UCSD-AML1 (cell line): ENCODE data around the gene VPS37B.
"Not testable (repeated sequence)": the region's sequence is repeated elsewhere in the genome, so short reads cannot be mapped to it uniquely, and the experiment has no call there.

Source experiments
- DNase-seq: peaks from one replicate; lab custom pipeline; 2025; ENCODE audit not compliant: unreplicated experiment; lab: John Stamatoyannopoulos, UW

VPS37B gene

DNA sequence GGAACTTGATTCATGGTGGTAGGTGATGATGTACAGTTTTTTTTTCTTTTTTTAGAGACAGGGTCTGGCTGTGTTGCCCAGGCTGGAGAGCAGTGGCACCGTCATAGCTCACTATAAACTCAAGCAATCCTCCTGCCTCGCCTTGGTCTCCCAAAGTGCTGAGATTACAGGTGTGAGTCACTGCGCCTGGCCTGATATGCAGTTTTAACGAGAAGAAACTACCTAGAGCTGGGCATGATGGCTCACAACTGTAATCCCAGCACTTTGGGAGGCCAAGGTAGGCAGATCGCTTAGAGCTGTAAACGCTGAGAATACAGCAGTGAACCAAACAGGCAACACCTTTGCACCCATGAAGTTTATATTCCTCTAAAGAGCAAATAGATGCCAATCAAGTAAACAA, 13.0 kb upstream of the VPS37B start:
- no peak for DNase-seq

GRCh38 chr12:122905258-122905657, 9.3 kb upstream of the VPS37B start:
- DNase-seq: not testable (repeated sequence)

GRCh38 chr12:122903693-122904034, 7.7 kb upstream of the VPS37B start:
- DNase-seq: no peak

DNA sequence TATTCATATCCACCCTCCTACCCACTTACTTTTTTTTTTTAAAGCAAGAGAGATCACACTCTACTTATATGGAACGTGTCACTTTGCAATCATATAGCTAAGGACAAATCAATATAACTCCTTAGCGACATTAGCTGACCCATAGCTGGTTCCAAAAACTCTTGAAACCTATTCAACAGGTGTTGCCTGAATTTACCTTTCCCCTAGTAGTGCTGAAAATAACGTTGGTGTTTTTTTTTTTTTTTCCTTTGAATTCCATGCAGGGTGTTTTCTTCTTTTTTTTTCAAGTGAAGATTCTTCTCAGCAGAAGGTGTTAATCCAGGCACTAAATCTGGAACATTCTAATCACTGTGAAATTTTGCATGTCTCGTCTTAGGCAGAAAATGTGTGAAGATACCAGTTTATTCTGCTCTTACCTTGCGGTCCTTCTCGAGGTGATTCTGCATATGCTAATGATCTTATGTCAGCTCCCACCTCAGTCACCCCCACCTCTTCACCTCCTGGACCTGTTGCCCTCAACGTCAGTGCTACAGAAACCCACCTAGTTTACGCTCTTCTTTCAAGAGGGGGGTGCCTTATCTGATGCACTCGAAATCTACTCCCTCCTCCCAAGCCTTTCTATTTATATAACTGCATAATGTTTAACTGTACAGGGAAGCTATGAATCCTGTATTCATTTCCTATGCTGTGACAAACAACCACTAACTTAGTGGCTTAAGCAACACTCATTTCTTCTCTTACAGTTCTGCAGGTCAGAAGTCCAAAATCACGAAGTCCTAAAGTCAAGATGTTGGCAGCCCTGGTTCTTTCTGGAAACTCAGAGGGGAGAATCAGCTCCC, 7.1 kb upstream of the VPS37B start:
- DNase-seq: no peak

DNA sequence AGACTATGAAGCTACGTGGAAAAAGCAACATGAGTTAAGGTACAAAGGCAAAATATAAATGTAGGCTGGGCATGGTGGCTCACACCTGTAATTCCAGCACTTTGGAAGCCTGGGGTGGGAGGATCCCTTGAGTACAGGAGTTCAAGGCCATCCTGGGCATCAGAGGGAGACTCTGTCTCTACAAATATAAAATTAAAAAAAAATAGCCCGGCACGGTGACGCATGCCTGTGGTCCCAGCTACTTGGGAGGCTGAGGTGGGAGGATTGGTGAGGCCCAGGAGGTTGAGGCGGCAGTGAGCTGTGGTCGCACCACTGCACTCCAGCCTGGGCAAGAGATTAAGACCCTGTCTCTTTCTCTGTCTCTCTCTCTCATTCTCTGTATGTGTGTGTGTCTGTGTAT, 4.0 kb upstream of the VPS37B start:
- no peak for DNase-seq

DNA sequence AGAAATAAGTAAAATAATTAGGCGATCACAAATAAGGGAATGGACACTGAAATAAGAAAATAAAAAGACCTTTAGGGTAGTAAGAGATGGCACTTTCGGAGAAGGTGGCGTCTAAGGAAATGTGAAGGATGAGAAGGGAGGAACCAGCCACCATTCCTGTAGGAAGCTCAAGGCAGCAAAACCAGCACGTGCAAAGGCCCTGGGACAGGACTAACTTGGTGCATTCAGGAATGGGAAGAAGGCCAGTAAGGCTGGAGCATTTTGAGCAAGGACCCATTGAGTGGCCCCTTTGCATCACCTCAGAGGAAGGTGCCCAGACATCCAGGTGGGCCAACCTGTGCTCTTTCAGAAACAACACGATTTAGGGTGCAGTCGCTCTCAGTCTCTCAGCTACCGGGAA, 738 bp upstream of the VPS37B start:
- DNase-seq: no peak

- no peak for DNase-seq
Observed at GRCh38 chr12:122895320-122895703, 612 bp downstream of the VPS37B start.

GRCh38 chr12:122894193-122895121, 1.5 kb downstream of the VPS37B start:
- DNase-seq: no peak

DNA sequence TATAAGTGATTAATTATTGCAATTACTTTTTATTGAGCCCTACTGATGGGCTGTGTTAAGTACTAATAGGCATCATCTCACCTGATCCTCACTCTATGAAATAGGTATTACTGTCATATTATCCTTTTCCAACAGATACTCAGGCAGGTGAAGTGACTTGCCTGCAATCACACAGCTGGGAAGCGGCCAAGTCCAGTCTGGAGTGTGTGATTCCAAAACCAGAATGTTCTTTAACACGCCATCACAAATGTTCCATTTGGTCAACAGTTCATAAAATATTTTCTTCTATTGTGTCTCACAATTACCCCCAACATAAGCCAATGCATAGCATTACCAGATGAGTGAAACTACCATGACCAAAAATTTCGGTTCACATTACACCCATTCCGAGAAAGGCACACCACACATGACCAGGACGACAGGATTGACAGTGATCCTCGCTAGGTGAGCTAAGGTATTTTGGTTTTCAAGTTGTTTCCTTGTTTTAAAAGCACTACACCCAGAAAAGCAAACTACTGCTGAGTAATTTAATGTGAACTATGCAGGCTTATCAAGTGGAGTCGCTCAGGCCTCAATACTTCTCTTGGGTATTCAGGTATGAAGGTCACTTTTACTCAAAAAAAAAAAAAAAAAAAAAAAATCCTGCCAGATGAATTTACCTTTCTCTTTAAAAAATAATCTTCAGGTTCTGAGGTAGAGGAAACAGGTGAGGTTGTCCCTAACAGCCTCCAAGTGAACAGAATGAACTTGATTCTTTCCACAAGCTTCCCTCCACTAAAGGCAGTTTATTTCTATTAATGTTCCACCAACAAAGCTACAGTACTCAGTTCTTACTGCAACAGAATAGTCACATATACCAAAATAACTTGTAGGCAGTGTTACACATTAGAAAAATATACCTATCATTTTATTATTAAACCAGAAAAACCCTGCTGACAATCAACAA, 2.4 kb downstream of the VPS37B start:
- DNase-seq: no peak

- DNase-seq: not testable (repeated sequence)
Observed at GRCh38 chr12:122892724-122893123, 3.2 kb downstream of the VPS37B start.

DNA sequence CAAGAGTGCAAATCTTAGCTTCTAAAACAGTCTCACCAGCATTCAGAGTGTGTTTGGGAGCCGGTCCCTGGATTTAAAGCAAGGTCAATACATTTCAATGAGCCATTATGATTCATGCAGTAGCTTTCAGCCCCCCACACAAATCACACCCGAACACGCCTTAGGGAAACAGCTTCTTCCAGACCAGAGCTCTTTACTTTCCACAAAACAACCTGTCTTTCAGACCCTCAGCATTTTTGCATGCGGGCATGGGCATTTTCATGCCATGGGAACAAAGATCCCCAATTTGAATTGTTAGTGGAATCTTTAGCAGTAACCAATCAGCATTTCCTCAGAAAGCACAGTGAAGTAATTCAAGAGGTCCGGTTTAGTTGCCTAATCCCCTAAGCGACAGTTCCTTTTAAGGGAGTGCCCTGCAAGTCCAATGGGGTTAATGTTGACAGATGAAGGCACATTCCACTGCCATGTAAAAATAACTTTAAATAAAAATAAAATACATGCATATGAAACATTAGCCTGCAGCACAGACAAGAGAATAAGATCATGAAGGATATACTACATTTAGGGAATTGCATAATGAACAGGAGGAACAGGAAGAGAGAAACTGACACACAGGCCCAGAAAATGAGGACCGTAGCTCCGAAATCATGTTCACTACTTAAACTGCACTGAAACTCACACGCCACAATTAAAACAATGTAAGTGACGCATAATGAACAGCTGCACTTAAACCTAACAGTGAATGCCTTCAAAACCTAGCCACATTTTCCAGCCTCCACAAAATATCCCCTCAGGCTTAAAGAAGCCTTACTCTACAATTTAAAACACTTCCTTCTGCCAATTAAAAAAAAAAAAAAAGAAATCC, 4.0 kb downstream of the VPS37B start:
- no peak for DNase-seq

- DNase-seq: peak; percentile 58
Observed at GRCh38 chr12:122889761-122890520, 6.0 kb downstream of the VPS37B start.

- DNase-seq: peak; percentile 65
Observed at GRCh38 chr12:122888232-122888752, 7.6 kb downstream of the VPS37B start.

- no peak for DNase-seq
Observed at GRCh38 chr12:122887819-122888212, 8.1 kb downstream of the VPS37B start.

GRCh38 chr12:122886851-122887818, 8.8 kb downstream of the VPS37B start:
- no peak for DNase-seq

DNA sequence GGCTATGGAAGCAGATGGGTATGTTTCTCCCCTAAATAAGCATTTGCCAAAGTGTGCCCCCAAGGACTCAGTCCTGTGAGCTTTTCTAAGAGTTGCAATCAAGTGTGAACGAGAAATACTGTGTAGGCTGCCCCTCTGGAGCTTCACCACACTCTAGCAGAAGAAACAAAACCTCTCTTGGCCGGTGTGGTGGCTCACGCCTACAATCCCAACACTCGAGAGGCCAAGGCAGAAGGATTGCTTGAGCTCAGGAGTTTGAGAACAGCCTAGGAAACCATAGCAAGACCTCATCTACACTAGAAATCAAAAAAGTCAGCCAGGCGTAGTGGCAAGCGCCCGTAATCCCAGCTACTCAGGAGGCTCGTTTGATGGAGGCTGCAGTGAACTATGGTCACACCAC, 9.8 kb downstream of the VPS37B start:
- DNase-seq: no peak

DNA sequence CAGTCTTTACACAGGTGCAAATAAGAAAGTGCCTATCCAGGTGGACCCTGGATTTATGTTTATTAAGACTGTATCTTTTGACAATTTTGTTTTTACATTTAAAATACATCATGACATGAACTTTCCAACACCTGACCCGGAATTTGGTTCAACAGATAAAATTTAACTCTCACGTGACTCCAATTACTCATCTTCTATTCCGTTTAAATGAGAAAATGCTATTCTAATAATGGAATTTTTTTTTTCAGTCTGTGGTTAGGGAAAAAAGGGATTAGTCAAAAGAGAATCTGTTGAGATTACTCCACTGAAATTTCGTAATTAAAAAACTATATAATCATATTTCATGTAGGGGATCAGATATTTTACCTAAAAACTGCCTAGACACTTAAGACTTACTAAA, 11.1 kb downstream of the VPS37B start:
- DNase-seq: no peak
